HL-60 (cell line): Measurements from ENCODE around the gene ARFGEF2.

Experiments used
- DNase-seq, 2 experiments: peaks; one replicate each; pipeline ENCODE4 v3.0.0-alpha.2; 2010 to 2020; ENCODE audit warnings: low read depth in 1 of 2, low spot score in 1 of 2
- H3K27ac ChIP-seq: fragments of 250-450 bp; sonication (Bioruptor Pico); replicated peaks from 2 replicates; pipeline ENCODE4 v1.5.1; 2020; ENCODE audit warnings: mild to moderate bottlenecking, moderate library complexity
- H3K27me3 ChIP-seq: fragments of 250-450 bp; sonication (Bioruptor Pico); 2 replicates; pipeline ENCODE4 v1.5.1; 2021; ENCODE audit warnings: mild to moderate bottlenecking, moderate library complexity; ENCODE audit not compliant: insufficient read depth, poor library complexity, severe bottlenecking
- H3K4me3 ChIP-seq: replicated peaks from 2 replicates; pipeline ENCODE4 v1.5.1; 2011; ENCODE audit warnings: mild to moderate bottlenecking, control low read depth, low read length; ENCODE audit not compliant: insufficient read depth
- GABPA ChIP-seq: IDR thresholded peaks from 2 replicates; pipeline ENCODE4 v1.6.1; 2012; ENCODE audit warnings: low read depth
- POLR2AphosphoS5 ChIP-seq: IDR thresholded peaks from 2 replicates; pipeline ENCODE4 v1.6.1; 2012; ENCODE audit warnings: low read depth
- SPI1 ChIP-seq: IDR thresholded peaks from 2 replicates; pipeline ENCODE4 v1.6.1; 2012; ENCODE audit warnings: low read depth, mild to moderate bottlenecking, borderline replicate concordance
- long read RNA-seq: library from polyadenylated mRNA; unstranded; transcript quantifications from one replicate; pipeline ENCODE4 v2.0.0, GENCODE V29; 2020
- TF ChIP-seq, protein P1 (sequence below): IDR thresholded peaks from one replicate; pipeline ENCODE4 v1.5.1; 2011; ENCODE audit warnings: low read length, control low read depth, inconsistent platforms; ENCODE audit not compliant: insufficient read depth
- TF ChIP-seq, protein P2 (sequence below): IDR thresholded peaks from 2 replicates; pipeline ENCODE4 v1.6.1; 2012; ENCODE audit warnings: low read depth; ENCODE audit not compliant: insufficient replicate concordance

ARFGEF2 gene
- long read RNA-seq, partial matches to known transcripts, result 6 of 18 reads
- long read RNA-seq, other reads (novel, unspliced or antisense), result 12 of 18 reads

DNA sequence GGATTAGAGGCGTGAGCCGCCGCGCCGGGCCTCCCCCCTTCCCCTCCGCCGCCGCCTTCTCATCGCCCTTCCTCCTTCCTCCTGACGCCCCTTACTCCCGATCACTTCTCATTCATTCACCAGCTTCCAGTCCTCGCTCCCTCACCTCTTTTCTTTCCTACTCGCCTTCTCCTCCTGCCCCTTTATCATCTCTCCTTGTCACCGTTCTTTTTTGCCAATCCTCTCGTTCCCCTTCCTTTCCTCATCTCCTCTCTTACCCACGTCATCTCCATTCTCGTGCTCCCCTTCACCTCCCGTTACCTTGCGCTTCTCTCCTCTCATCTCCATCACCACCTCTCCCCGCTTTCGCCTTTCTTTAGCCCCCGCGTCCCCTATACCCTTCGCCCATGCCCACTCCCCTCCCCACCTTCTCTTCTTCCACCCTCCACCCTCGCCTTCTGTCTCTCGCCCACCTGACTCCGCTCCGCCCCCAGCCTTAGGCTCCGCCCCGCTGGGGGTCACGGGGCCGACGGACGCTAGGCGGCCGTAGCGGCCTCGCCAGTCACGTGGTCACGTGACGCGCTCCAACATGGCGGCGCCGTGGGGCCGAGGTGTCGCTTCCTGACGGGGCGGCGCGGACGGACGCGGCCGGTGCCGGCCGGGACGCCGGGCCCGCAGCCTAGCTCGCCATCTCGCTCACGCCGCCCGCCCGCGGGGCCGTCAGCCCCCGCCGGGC, at the start of gene ARFGEF2:
Gene ARFGEF2 (plus strand): TSS at position 544 of the 715 bp plus-strand sequence. CDS start 179 bp downstream, outside the sequence.
- Histone ChIP-seq H3K27ac (peak within 1 kb of the TSS; percentile 92), H3K4me3 (peak within 1 kb of the TSS; percentile 95), H3K27me3 (no peaks in the 10 kb centered on the region)
- DNase-seq, result peak; percentile 90 to 91
- TF ChIP-seq SPI1 (peak; percentile 5; the same call in 1 of the 2 replicates), POLR2AphosphoS5 (0 out of 2 replicates have a peak, but pooled peaks have one; percentile 58), GABPA (no peak)

DNA sequence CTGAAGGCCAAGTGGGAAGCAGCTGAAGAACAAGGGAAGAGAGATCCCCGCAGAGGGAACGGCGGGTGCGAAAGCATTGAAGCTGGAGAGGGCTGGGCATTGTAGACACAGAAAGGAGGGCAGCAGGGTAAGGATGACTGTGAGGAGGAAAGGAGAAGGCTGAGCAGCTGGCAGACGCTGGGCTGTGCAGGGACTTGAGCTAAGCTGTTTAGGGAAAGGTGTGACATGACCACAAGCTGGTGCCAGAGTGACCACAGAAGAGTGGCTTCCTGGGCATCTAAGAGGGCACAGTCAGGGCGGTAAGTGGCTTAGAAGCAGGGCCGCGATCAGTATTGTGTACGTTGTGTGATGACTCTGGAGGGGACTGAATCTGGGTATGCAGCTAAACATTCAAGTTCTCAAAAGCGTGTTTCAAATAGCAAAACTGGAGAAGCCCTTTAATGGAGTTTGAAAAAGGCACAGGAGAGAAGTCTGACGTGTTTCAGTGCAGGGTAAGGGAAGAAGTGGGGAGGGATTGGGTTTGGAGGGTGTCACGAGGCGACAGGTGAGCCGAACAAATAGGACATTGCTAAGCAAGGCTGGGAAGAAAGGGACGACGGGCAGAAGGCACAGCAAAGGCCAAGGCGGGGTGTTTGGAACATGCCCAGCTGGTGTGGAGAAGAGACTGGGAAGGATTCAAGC, 46.1 kb upstream of the ARFGEF2 start:
- TF ChIP-seq SPI1, result no peak
- TF ChIP-seq, protein P1, sequence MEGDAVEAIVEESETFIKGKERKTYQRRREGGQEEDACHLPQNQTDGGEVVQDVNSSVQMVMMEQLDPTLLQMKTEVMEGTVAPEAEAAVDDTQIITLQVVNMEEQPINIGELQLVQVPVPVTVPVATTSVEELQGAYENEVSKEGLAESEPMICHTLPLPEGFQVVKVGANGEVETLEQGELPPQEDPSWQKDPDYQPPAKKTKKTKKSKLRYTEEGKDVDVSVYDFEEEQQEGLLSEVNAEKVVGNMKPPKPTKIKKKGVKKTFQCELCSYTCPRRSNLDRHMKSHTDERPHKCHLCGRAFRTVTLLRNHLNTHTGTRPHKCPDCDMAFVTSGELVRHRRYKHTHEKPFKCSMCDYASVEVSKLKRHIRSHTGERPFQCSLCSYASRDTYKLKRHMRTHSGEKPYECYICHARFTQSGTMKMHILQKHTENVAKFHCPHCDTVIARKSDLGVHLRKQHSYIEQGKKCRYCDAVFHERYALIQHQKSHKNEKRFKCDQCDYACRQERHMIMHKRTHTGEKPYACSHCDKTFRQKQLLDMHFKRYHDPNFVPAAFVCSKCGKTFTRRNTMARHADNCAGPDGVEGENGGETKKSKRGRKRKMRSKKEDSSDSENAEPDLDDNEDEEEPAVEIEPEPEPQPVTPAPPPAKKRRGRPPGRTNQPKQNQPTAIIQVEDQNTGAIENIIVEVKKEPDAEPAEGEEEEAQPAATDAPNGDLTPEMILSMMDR, result no peak
- TF ChIP-seq GABPA, result no peak
- TF ChIP-seq, protein P2, sequence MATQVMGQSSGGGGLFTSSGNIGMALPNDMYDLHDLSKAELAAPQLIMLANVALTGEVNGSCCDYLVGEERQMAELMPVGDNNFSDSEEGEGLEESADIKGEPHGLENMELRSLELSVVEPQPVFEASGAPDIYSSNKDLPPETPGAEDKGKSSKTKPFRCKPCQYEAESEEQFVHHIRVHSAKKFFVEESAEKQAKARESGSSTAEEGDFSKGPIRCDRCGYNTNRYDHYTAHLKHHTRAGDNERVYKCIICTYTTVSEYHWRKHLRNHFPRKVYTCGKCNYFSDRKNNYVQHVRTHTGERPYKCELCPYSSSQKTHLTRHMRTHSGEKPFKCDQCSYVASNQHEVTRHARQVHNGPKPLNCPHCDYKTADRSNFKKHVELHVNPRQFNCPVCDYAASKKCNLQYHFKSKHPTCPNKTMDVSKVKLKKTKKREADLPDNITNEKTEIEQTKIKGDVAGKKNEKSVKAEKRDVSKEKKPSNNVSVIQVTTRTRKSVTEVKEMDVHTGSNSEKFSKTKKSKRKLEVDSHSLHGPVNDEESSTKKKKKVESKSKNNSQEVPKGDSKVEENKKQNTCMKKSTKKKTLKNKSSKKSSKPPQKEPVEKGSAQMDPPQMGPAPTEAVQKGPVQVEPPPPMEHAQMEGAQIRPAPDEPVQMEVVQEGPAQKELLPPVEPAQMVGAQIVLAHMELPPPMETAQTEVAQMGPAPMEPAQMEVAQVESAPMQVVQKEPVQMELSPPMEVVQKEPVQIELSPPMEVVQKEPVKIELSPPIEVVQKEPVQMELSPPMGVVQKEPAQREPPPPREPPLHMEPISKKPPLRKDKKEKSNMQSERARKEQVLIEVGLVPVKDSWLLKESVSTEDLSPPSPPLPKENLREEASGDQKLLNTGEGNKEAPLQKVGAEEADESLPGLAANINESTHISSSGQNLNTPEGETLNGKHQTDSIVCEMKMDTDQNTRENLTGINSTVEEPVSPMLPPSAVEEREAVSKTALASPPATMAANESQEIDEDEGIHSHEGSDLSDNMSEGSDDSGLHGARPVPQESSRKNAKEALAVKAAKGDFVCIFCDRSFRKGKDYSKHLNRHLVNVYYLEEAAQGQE, result no peak
- TF ChIP-seq POLR2AphosphoS5, result no peak
- Histone ChIP-seq H3K27me3 (no peaks in the 10 kb centered on the region), H3K4me3 (no peak overlapping the region), H3K27ac (no peak overlapping the region; the same call in 1 of the 2 replicates)
- peak in 1 of 2 experiments; percentile 28 for DNase-seq

DNA sequence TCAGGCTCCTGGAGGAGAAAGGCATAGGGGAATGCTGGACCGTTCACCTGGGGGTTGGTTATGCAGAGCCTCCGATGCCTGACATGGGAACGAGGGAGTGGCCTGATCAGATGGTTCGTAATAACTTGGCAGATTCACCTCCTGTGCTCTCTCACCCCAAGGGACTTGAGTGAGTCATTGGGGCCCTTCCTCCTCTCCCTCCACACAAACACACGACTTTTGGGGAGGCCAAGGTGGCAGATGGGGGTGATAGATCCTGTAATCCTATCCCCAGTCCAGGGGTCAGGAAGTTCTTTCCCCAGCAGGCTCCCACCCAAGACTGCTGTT, 45.6 kb upstream of the ARFGEF2 start:
- Histone ChIP-seq H3K4me3 (no peak overlapping the region), H3K27me3 (no peaks in the 10 kb centered on the region), H3K27ac (no peak overlapping the region)
- TF ChIP-seq POLR2AphosphoS5 (no peak), GABPA (no peak), SPI1 (no peak)
- TF ChIP-seq, protein P2, result no peak
- TF ChIP-seq, protein P1, result no peak
- peak; percentile 22 to 62 for DNase-seq

DNA sequence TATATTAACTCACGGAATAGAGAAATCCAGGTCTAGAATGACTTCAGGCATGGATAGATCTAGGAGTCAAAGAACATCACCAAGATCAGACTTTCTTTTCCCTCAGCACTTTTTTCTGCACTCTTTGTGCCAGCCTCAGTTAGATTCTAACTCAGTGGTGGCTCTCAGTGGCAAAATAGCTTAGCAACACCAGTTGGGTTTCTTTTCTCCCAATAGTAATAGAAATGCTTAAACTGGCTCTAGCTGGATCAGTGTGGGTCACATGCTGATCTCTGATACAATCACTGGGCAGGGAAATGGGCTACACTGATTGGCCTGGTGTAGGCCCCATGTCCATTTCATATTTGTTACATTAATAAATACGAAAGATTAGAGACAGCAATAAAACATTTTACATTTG, 44.2 kb upstream of the ARFGEF2 start:
- Histone ChIP-seq H3K4me3 (no peak overlapping the region), H3K27me3 (no peaks in the 10 kb centered on the region), H3K27ac (no peak overlapping the region)
- DNase-seq, result no peak
- TF ChIP-seq, protein P2, result no peak
- TF ChIP-seq SPI1 (no peak), POLR2AphosphoS5 (no peak), GABPA (no peak)
- TF ChIP-seq, protein P1, result no peak
